Lower leg skin (tissue), 3 donors: ENCODE results near the gene RTN3.

Source experiments
- POLR2A ChIP-seq, 2 donors: fragments of 450-650 bp; IDR thresholded peaks; one replicate each; pipeline ENCODE4 v1.6.1; 2016 to 2017; ENCODE audit warnings: antibody characterized with exemption in 2 of 2, mild to moderate bottlenecking in 1 of 2, moderate library complexity in 1 of 2
- TF ChIP-seq, protein P1 (sequence below), 3 donors: fragments of 450-650 bp; IDR thresholded peaks; one replicate each; pipeline ENCODE4 v1.5.1; 2016; ENCODE audit warnings: antibody characterized with exemption in 3 of 3, mild to moderate bottlenecking in 3 of 3, moderate library complexity in 2 of 3

DNA sequence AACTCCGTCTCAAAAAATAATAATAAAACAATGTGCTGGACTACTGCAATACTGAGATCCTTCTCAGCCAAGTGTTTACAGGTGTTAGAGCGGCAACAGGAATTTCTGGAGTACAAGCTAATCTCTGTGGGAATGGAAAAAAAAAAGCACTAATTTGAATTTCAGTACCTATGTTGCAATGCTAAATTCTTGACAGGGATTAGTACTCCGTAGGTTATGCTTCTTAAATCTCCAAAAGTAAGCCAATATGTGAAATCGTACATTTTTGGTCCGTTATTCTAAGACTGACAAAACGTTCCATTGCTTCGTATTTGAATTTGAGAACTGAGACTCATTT lies 11.2 kb upstream of the RTN3 start:
- TF ChIP-seq, protein P1, sequence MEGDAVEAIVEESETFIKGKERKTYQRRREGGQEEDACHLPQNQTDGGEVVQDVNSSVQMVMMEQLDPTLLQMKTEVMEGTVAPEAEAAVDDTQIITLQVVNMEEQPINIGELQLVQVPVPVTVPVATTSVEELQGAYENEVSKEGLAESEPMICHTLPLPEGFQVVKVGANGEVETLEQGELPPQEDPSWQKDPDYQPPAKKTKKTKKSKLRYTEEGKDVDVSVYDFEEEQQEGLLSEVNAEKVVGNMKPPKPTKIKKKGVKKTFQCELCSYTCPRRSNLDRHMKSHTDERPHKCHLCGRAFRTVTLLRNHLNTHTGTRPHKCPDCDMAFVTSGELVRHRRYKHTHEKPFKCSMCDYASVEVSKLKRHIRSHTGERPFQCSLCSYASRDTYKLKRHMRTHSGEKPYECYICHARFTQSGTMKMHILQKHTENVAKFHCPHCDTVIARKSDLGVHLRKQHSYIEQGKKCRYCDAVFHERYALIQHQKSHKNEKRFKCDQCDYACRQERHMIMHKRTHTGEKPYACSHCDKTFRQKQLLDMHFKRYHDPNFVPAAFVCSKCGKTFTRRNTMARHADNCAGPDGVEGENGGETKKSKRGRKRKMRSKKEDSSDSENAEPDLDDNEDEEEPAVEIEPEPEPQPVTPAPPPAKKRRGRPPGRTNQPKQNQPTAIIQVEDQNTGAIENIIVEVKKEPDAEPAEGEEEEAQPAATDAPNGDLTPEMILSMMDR (IDR thresholded peaks at IDR 0.05) = no peak
- no peak for TF ChIP-seq POLR2A (IDR thresholded peaks at IDR 0.05)
